Raji (cell line): ENCODE data around the gene TRAF2.

Source experiments
- POLR2A ChIP-seq: IDR thresholded peaks from 2 replicates; pipeline ENCODE4 v1.6.1; 2011; ENCODE audit warnings: low read depth, low read length, control low read depth; ENCODE audit not compliant: insufficient read depth

TRAF2 gene

GRCh38 chr9:136898483-136899100, 12.3 kb downstream of the TRAF2 start:
- no peak for TF ChIP-seq POLR2A

- TF ChIP-seq POLR2A, result no peak
These were observed 12.9 kb downstream of the TRAF2 start for GRCh38 chr9:136899196-136899595.

- TF ChIP-seq POLR2A, result no peak
These were observed 14.2 kb downstream of the TRAF2 start for GRCh38 chr9:136900556-136900955.

GRCh38 chr9:136900988-136901515, 14.7 kb downstream of the TRAF2 start:
- no peak for TF ChIP-seq POLR2A

- no peak for TF ChIP-seq POLR2A
These were observed 15.4 kb downstream of the TRAF2 start for GRCh38 chr9:136901516-136902258.

- TF ChIP-seq POLR2A, result no peak
These were observed 16.0 kb downstream of the TRAF2 start for GRCh38 chr9:136902259-136902821.

- TF ChIP-seq POLR2A, result no peak
These were observed 16.8 kb downstream of the TRAF2 start for GRCh38 chr9:136903041-136903554.

GRCh38 chr9:136906266-136906665, 19.9 kb downstream of the TRAF2 start:
- no peak for TF ChIP-seq POLR2A

- no peak for TF ChIP-seq POLR2A
These were observed 20.9 kb downstream of the TRAF2 start for GRCh38 chr9:136907011-136907914.

GRCh38 chr9:136910197-136910900, 24.0 kb downstream of the TRAF2 start:
- TF ChIP-seq POLR2A, result no peak

GRCh38 chr9:136910901-136911245, 24.6 kb downstream of the TRAF2 start:
- TF ChIP-seq POLR2A, result no peak

GRCh38 chr9:136913701-136914438, 27.6 kb downstream of the TRAF2 start:
- TF ChIP-seq POLR2A, result no peak

GRCh38 chr9:136915632-136916329, 29.5 kb downstream of the TRAF2 start:
- no peak for TF ChIP-seq POLR2A
